Measurements from ENCODE around the gene DEPDC4. TPM values are rescaled to one million over a fixed set of nuclear protein-coding genes. Genes with fewer than 3 reads are reported as not detected.

Gene DEPDC4
- total RNA-seq: 0.35 TPM in 1 of 2 replicates, not detected in the other

GRCh38 chr12:100266835-100267602 lies at the start of gene DEPDC4, which contains the start of gene SCYL2:
Gene DEPDC4, minus strand, starts transcription at chr12:100267079. Its CDS starts 3 bp downstream, at chr12:100267076.
Gene SCYL2, plus strand, starts transcription at chr12:100267177. Its CDS starts 15,794 bp downstream, at chr12:100282971.

GRCh38 chr12:100200463-100201181 lies 66.3 kb downstream of the DEPDC4 start, which contains the start of gene ACTR6:
Gene ACTR6, plus strand, starts transcription at chr12:100200815. Its CDS starts 37 bp downstream, at chr12:100200852.

Other genes starting within 250 kb of the DEPDC4 start
- gene BLTP3B, start 124.2 kb downstream of the DEPDC4 start, total RNA-seq: 11.7 and 14.2 TPM in 2 replicates
- gene ACTR6, start 66.3 kb downstream of the DEPDC4 start, total RNA-seq: 5.9 and 10.3 TPM in 2 replicates
- gene SCYL2, start 98 bp upstream of the DEPDC4 start, total RNA-seq: 19.1 and 21.9 TPM in 2 replicates
- gene SLC17A8, start 90.0 kb upstream of the DEPDC4 start, total RNA-seq: not detected in 2 replicates
- 0.12 and 0.51 TPM in 2 replicates for gene NR1H4, start 206.8 kb upstream of the DEPDC4 start, total RNA-seq